H1 (cell line): ENCODE data around the gene CAMTA1. TPM values are rescaled to one million over a fixed set of nuclear protein-coding genes. Genes with fewer than 3 reads are reported as not detected.

Experiments used
- CTCF ChIA-PET: fragments of 300-600 bp; sonication (Branson Sonifier 250); formaldehyde crosslinking; loops from one replicate; lab custom pipeline; 2021; ENCODE audit not compliant: partially characterized antibody; lab: Charles Lee
- POLR2A ChIA-PET: fragments of 300-600 bp; sonication (Branson Sonifier 250); formaldehyde crosslinking; loops from one replicate; lab custom pipeline; 2021; ENCODE audit warnings: inconsistent platforms; ENCODE audit not compliant: partially characterized antibody; lab: Charles Lee
- DNase-seq, 2 experiments: peaks; one replicate each; pipeline versions ENCODE4 v3.0.0 to v3.0.0-alpha.2; 2010 to 2022; ENCODE audit warnings: low spot score in 2 of 2, low read depth in 1 of 2, mixed read lengths in 1 of 2
- FAIRE-seq: peaks from 2 replicates; lab custom pipeline; 2011; peaks lifted over from hg19 to GRCh38; lab: Jason Lieb, UNC
- H2AFZ ChIP-seq: 2 replicates; pipeline ENCODE4 v1.8.1; 2012; ENCODE audit warnings: low read length, inconsistent platforms
- H2AK5ac ChIP-seq: 2 replicates; pipeline ENCODE4 v1.6.1; 2013; ENCODE audit warnings: low read depth, low read length
- H2BK120ac ChIP-seq: replicated peaks from 2 replicates; pipeline ENCODE3; 2013; ENCODE audit warnings: low read depth, low read length, inconsistent platforms
- H2BK12ac ChIP-seq: 2 replicates; pipeline ENCODE4 v1.6.1; 2013; ENCODE audit warnings: low read depth, low read length
- H2BK15ac ChIP-seq: 2 replicates; pipeline ENCODE4 v1.6.1; 2013; ENCODE audit warnings: low read length
- H2BK20ac ChIP-seq: 2 replicates; pipeline ENCODE4 v1.6.1; 2013; ENCODE audit warnings: low read length
- H2BK5ac ChIP-seq: 2 replicates; pipeline ENCODE4 v1.6.1; 2013; ENCODE audit warnings: low read depth, low read length
- H3K14ac ChIP-seq: 2 replicates; pipeline ENCODE4 v1.6.1; 2013; ENCODE audit warnings: inconsistent platforms; ENCODE audit not compliant: insufficient read length
- H3K18ac ChIP-seq: 2 replicates; pipeline ENCODE4 v1.6.1; 2013; ENCODE audit warnings: low read length; ENCODE audit errors: extremely low read depth
- H3K23ac ChIP-seq: 2 replicates; pipeline ENCODE4 v1.6.1; 2013; ENCODE audit warnings: inconsistent platforms; ENCODE audit not compliant: insufficient read length
- H3K23me2 ChIP-seq: 2 replicates; pipeline ENCODE4 v1.6.1; 2013; ENCODE audit warnings: low read depth, low read length
- H3K27ac ChIP-seq: 2 replicates; pipeline ENCODE4 v1.6.1; 2011; ENCODE audit warnings: low read depth, low read length, inconsistent platforms
- H3K27me3 ChIP-seq, 4 experiments: replicated peaks in 1 of 4; 1 replicate in 1 of 4; 2 replicates in 3 of 4; pipeline versions ENCODE4 v1.6.1 to v1.8.1; 2011 to 2013; ENCODE audit warnings: low read length in 3 of 4, mild to moderate bottlenecking in 3 of 4, inconsistent platforms in 2 of 4, mixed read lengths in 2 of 4, moderate library complexity in 1 of 4; ENCODE audit not compliant: control insufficient read depth in 3 of 4, insufficient read depth in 3 of 4; ENCODE audit errors: extremely low read depth in 1 of 4
- H3K36me3 ChIP-seq, 4 experiments: 2 replicates each; pipeline versions ENCODE4 v1.6.1 to v1.8.1; 2011 to 2013; ENCODE audit warnings: mild to moderate bottlenecking in 4 of 4, low read length in 3 of 4, moderate library complexity in 2 of 4, control low read depth in 1 of 4, inconsistent platforms in 1 of 4; ENCODE audit not compliant: insufficient read depth in 4 of 4, control insufficient read depth in 2 of 4
- H3K4ac ChIP-seq: replicated peaks from 2 replicates; pipeline ENCODE3; 2013; ENCODE audit warnings: low read length, low read depth, mixed read lengths, inconsistent platforms; ENCODE audit not compliant: insufficient read length
- H3K4me1 ChIP-seq, 4 experiments: replicated peaks in 1 of 4; 1 replicate in 1 of 4; 2 replicates in 3 of 4; pipeline versions ENCODE4 v1.6.1 to v1.8.1; 2011 to 2013; ENCODE audit warnings: low read length in 3 of 4, inconsistent platforms in 2 of 4, mixed read lengths in 1 of 4; ENCODE audit not compliant: insufficient read depth in 4 of 4, control insufficient read depth in 3 of 4
- H3K4me2 ChIP-seq, 2 experiments: 2 replicates each; pipeline versions ENCODE4 v1.6.1 to v1.8.1; 2011 to 2013; ENCODE audit warnings: low read depth in 2 of 2, low read length in 2 of 2, control low read depth in 1 of 2, inconsistent platforms in 1 of 2, mild to moderate bottlenecking in 1 of 2; ENCODE audit not compliant: insufficient read depth in 1 of 2
- H3K4me3 ChIP-seq, 4 experiments: fragments of 200-600, 300-600 bp in 1 of 4; sonication (generic), shearing (Covaris generic), sonication (Bioruptor Twin) in 1 of 4; 2 replicates each; pipeline versions ENCODE4 v1.5.1 to v1.8.1; 2011 to 2016; ENCODE audit warnings: low read length in 4 of 4, low read depth in 3 of 4, control low read depth in 2 of 4, inconsistent platforms in 2 of 4, mild to moderate bottlenecking in 2 of 4, mixed read lengths in 1 of 4, moderate library complexity in 1 of 4; ENCODE audit not compliant: insufficient read depth in 2 of 4; ENCODE audit errors: extremely low read depth in 1 of 4
- H3K56ac ChIP-seq: replicated peaks from 2 replicates; pipeline ENCODE3; 2013; ENCODE audit warnings: low read depth, mild to moderate bottlenecking, mixed read lengths, low read length, inconsistent platforms; ENCODE audit not compliant: insufficient read length
- H3K79me1 ChIP-seq: 2 replicates; pipeline ENCODE4 v1.6.1; 2013; ENCODE audit warnings: low read depth, low read length, control low read depth
- H3K79me2 ChIP-seq, 2 experiments: 2 replicates each; pipeline versions ENCODE4 v1.6.1 to v1.8.1; 2012 to 2013; ENCODE audit warnings: low read length in 2 of 2, mild to moderate bottlenecking in 2 of 2, inconsistent platforms in 1 of 2; ENCODE audit not compliant: insufficient read depth in 2 of 2, control insufficient read depth in 1 of 2
- H3K9ac ChIP-seq, 4 experiments: replicated peaks in 1 of 4; 1 replicate in 1 of 4; 2 replicates in 3 of 4; pipeline versions ENCODE4 v1.6.1 to v1.8.1; 2011 to 2013; ENCODE audit warnings: low read depth in 3 of 4, low read length in 3 of 4, control low read depth in 2 of 4, mild to moderate bottlenecking in 2 of 4, moderate library complexity in 2 of 4, inconsistent platforms in 1 of 4; ENCODE audit errors: extremely low read depth in 1 of 4
- H3K9me3 ChIP-seq, 2 experiments: 2 replicates each; pipeline versions ENCODE4 v1.6.1 to v1.8.1; 2012 to 2013; ENCODE audit warnings: mild to moderate bottlenecking in 2 of 2, moderate library complexity in 2 of 2, control low read depth in 1 of 2, inconsistent platforms in 1 of 2, low read depth in 1 of 2, low read length in 1 of 2, mixed read lengths in 1 of 2; ENCODE audit not compliant: insufficient read depth in 2 of 2
- H4K20me1 ChIP-seq, 2 experiments: replicated peaks in 1 of 2; 2 replicates each; pipeline versions ENCODE3 to v1.8.1; 2011 to 2013; ENCODE audit warnings: inconsistent platforms in 2 of 2, low read length in 2 of 2, mild to moderate bottlenecking in 1 of 2; ENCODE audit not compliant: insufficient read depth in 2 of 2, control insufficient read depth in 1 of 2
- H4K5ac ChIP-seq: 2 replicates; pipeline ENCODE4 v1.6.1; 2013; ENCODE audit warnings: low read length, low read depth, mixed read lengths, inconsistent platforms; ENCODE audit not compliant: insufficient read length
- H4K8ac ChIP-seq: 2 replicates; pipeline ENCODE4 v1.8.0; 2013; ENCODE audit warnings: mild to moderate bottlenecking, moderate library complexity, low read length, inconsistent platforms; ENCODE audit not compliant: insufficient read depth; ENCODE audit errors: extremely low read depth
- H4K91ac ChIP-seq: replicated peaks from 2 replicates; pipeline ENCODE3; 2013; ENCODE audit warnings: low read length, mixed read lengths, inconsistent platforms; ENCODE audit not compliant: insufficient read length
- BCL11A ChIP-seq, 2 experiments: IDR thresholded peaks; one replicate each; pipeline ENCODE4 v1.6.1; 2011; ENCODE audit warnings: low read depth in 2 of 2, low read length in 2 of 2, mild to moderate bottlenecking in 2 of 2
- CBX5 ChIP-seq: fragments of 300-800, 300-1000 bp; sonication (generic); IDR thresholded peaks from 2 replicates; pipeline ENCODE4 v1.7.1; 2016; ENCODE audit warnings: antibody characterized with exemption, low read length, low read depth
- CBX8 ChIP-seq: fragments of 300-800, 300-1000 bp; sonication (generic); IDR thresholded peaks from 2 replicates; pipeline ENCODE4 v1.7.1; 2016; ENCODE audit warnings: low read depth, low read length, borderline replicate concordance
- E2F6 ChIP-seq: IDR thresholded peaks from 2 replicates; pipeline ENCODE4 v1.6.1; 2012; ENCODE audit warnings: inconsistent platforms
- MAX ChIP-seq: IDR thresholded peaks from 2 replicates; pipeline ENCODE4 v1.6.1; 2012; ENCODE audit warnings: inconsistent platforms
- NRF1 ChIP-seq: IDR thresholded peaks from 2 replicates; pipeline ENCODE4 v1.6.1; 2011; ENCODE audit warnings: mild to moderate bottlenecking, low read depth, low read length, improper control_type of control experiment
- RBBP5 ChIP-seq: IDR thresholded peaks from 2 replicates; pipeline ENCODE4 v1.7.1; 2012; ENCODE audit warnings: low read depth, mild to moderate bottlenecking, inconsistent platforms, low read length, moderate library complexity, borderline replicate concordance
- SP1 ChIP-seq: IDR thresholded peaks from 2 replicates; pipeline ENCODE4 v1.6.1; 2011; ENCODE audit warnings: low read depth, low read length
- SP2 ChIP-seq: IDR thresholded peaks from 2 replicates; pipeline ENCODE4 v1.6.1; 2012; ENCODE audit warnings: mild to moderate bottlenecking, low read length, inconsistent platforms
- TAF1 ChIP-seq: IDR thresholded peaks from 2 replicates; pipeline ENCODE4 v1.6.1; 2011; ENCODE audit warnings: mild to moderate bottlenecking, low read depth, low read length
- TAF7 ChIP-seq: optimal IDR thresholded peaks from 2 replicates; pipeline ENCODE3; 2011; ENCODE audit warnings: low read depth, mild to moderate bottlenecking, inconsistent platforms, low read length, moderate library complexity, borderline replicate concordance
- TBP ChIP-seq: IDR thresholded peaks from 2 replicates; pipeline ENCODE4 v1.6.1; 2011; ENCODE audit warnings: low read depth, low read length, improper control_type of control experiment
- TCF12 ChIP-seq: IDR thresholded peaks from 2 replicates; pipeline ENCODE4 v1.6.1; 2011; ENCODE audit warnings: low read depth, mild to moderate bottlenecking, low read length
- WGBS, 2 experiments: shearing (Covaris generic) in 1 of 2; methylation state at CpG; one replicate each; pipeline versions ENCODE4 v1.1.6 to v1.1.7; 2013 to 2015; ENCODE audit warnings: low lambda C conversion rate in 2 of 2, mixed read lengths in 2 of 2, inconsistent platforms in 1 of 2, low coverage in 1 of 2, missing lambda C conversion rate in 1 of 2; ENCODE audit not compliant: insufficient replicate concordance in 2 of 2, insufficient coverage in 1 of 2, insufficient read length in 1 of 2; ENCODE audit errors: extremely low coverage in 1 of 2, missing lambda C conversion rate in 1 of 2; 5-methylcytosine and 5-hydroxymethylcytosine counted together
- polyA plus RNA-seq, 7 experiments: library from polyadenylated mRNA; depleted of rRNA in 3 of 7; stranded (reverse) in 5 of 7; unstranded in 2 of 7; fragments of >200 nt in 5 of 7; fragments of 200-250 nt in 2 of 7; gene quantifications; 1 replicate in 5 of 7; 2 replicates in 1 of 7; 4 replicates in 1 of 7; pipeline versions ENCODE4 v1.2.1 to v1.2.3, GENCODE V29; 2011 to 2013; ENCODE audit warnings: missing spikeins in 2 of 7, mixed read lengths in 2 of 7
- total RNA-seq: library from RNA; stranded (reverse); fragmentation: NEBNext Ultra II Directional; extraction: Animal tissue kit (Norgen Biotek cat#: 25700); gene quantifications from 2 replicates; pipeline ENCODE4 v1.2.1, GENCODE V29; 2021

Gene CAMTA1
- total and polyA plus RNA-seq, 2 of the 8 experiments (the other 6 are each of a cell fraction or from before 2014, with no cell fraction given) = 65.0 to 119 TPM

DNA sequence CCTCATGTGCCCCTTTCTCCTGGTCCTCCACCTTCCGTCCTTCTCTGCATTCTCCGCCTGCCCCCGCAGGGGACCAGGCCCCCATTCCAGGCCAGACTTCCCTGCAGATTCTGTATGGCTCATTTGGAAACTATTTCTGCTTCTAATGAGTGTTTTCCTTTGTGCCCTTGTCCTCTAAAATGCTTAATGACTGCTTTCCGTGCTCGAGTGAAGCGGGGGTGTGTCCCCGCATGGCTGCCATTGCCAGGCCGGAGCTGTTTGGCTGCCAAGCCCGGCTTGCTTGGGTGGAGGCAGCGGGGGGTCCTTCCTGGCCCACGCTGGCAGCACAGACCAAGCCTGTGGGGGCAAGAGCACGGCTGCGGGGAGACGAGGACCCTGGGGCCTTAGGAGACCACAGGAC is 686.6 kb downstream of the CAMTA1 start:
- POLR2A ChIA-PET = no interaction called here
- Histone ChIP-seq H3K9ac (no peak overlapping the region), H2BK12ac (no peak overlapping the region), H3K56ac (no peak overlapping the region), H2BK20ac (no peak overlapping the region), H2AFZ (no peak overlapping the region), H3K4me1 (no peaks in the 10 kb centered on the region; a peak in 1 of 7 replicates), H4K20me1 (no peaks in the 10 kb centered on the region), H4K8ac (no peak overlapping the region; the same call in 1 of the 2 replicates), H3K4me2 (no peak overlapping the region), H3K23ac (no peak overlapping the region), H3K14ac (no peak overlapping the region), H3K27ac (no peak overlapping the region), H3K27me3 (no peaks in the 10 kb centered on the region; a peak in 1 of 7 replicates), H4K91ac (no peak overlapping the region), H2BK5ac (no peak overlapping the region), H4K5ac (no peak overlapping the region), H2BK120ac (no peak overlapping the region), H2AK5ac (no peak overlapping the region), H3K4ac (no peak overlapping the region), H3K79me2 (no peaks in the 10 kb centered on the region), H2BK15ac (peak overlapping the region; percentile 72; the same call in 1 of the 2 replicates), H3K79me1 (no peaks in the 10 kb centered on the region), H3K9me3 (no peaks in the 10 kb centered on the region), H3K4me3 (no peak overlapping the region), H3K23me2 (no peaks in the 10 kb centered on the region), H3K36me3 (no peaks in the 10 kb centered on the region), H3K18ac (no peak overlapping the region; the same call in 1 of the 2 replicates)
- FAIRE-seq (no peak), DNase-seq (no peak)
- TF ChIP-seq TAF1 (no peak), TBP (no peak), RBBP5 (no peak), SP2 (no peak), TAF7 (no peak), BCL11A (IDR thresholded peaks at IDR 0.05; ENCODE audit: low read depth in 2 of 2, low read length in 2 of 2) (no peak), SP1 (no peak), CBX5 (no peak), NRF1 (no peak), E2F6 (no peak), MAX (no peak), TCF12 (no peak), CBX8 (no peak)
- CTCF ChIA-PET = interaction anchor here (0.6 to 10.0 kb wide), 4 partner anchors 15 to 404 kb away, joined by 3 to 97 read pairs (median 41); no protein-coding TSS in a partner anchor
- WGBS, 2 experiments = 94% methylated on average over 14 of the region's 14 CpGs; no CpG with 5 or more reads in 1 of the 2 experiments
